Endothelial cell of umbilical vein (primary cell): ENCODE measurements around the gene MRLN. TPM values are rescaled to one million over a fixed set of nuclear protein-coding genes. Genes with fewer than 3 reads are reported as not detected.

Experiments used
- BruUV-seq: library from RNA; stranded (reverse); fragments of 400-500 nt; replicated peaks from 2 replicates; lab custom pipeline; 2021; lab: Mats Ljungman, UMichigan
- CTCF ChIA-PET: fragments of 300-600, 350-600 bp; sonication (Branson Sonifier 250); formaldehyde crosslinking; loops from one replicate; lab custom pipeline; 2021; ENCODE audit warnings: antibody characterized with exemption, inconsistent platforms; lab: Charles Lee
- POLR2A ChIA-PET: fragments of 300-600, 350-600 bp; sonication (Branson Sonifier 250); formaldehyde crosslinking; loops from one replicate; lab custom pipeline; 2021; ENCODE audit warnings: antibody characterized with exemption, inconsistent platforms; lab: Charles Lee
- DNase-seq: peaks from one replicate; pipeline ENCODE4 v3.0.0-alpha.2; 2011; ENCODE audit warnings: low read depth, low spot score
- FAIRE-seq: peaks from 2 replicates; lab custom pipeline; 2011; peaks lifted over from hg19 to GRCh38; lab: Jason Lieb, UNC
- H2AFZ ChIP-seq: 2 replicates; pipeline ENCODE4 v1.6.0; 2012; ENCODE audit warnings: low read depth, low read length, control low read depth, inconsistent platforms
- H3K27ac ChIP-seq: 2 replicates; pipeline ENCODE4 v1.5.1; 2011; ENCODE audit warnings: low read depth, mild to moderate bottlenecking, control low read depth, low read length, moderate library complexity; ENCODE audit not compliant: insufficient read depth
- H3K27me3 ChIP-seq, 2 experiments: 2 replicates each; pipeline versions ENCODE4 v1.6.0 to v1.6.1; 2011; ENCODE audit warnings: low read length in 2 of 2, mixed read lengths in 1 of 2; ENCODE audit not compliant: control insufficient read depth in 2 of 2, insufficient read depth in 2 of 2
- H3K36me3 ChIP-seq, 2 experiments: 2 replicates in 1 of 2; 3 replicates in 1 of 2; pipeline ENCODE4 v1.5.1; 2011; ENCODE audit warnings: low read length in 2 of 2, mild to moderate bottlenecking in 1 of 2, moderate library complexity in 1 of 2; ENCODE audit not compliant: control insufficient read depth in 2 of 2, insufficient read depth in 2 of 2; ENCODE audit errors: extremely low read depth in 1 of 2
- H3K4me1 ChIP-seq: 3 replicates; pipeline ENCODE4 v1.5.1; 2011; ENCODE audit warnings: mild to moderate bottlenecking, low read length; ENCODE audit not compliant: control insufficient read depth, insufficient read depth; ENCODE audit errors: extremely low read depth
- H3K4me2 ChIP-seq: 2 replicates; pipeline ENCODE4 v1.6.1; 2011; ENCODE audit warnings: low read length, control low read depth, mixed read lengths; ENCODE audit not compliant: insufficient read depth
- H3K4me3 ChIP-seq, 3 experiments: fragments of 200-600 bp in 1 of 3; sonication (generic), shearing (Covaris generic) in 1 of 3; replicated peaks in 1 of 3; 2 replicates each; pipeline ENCODE4 v1.5.1; 2011 to 2016; ENCODE audit warnings: control low read depth in 3 of 3, low read length in 3 of 3, mild to moderate bottlenecking in 2 of 3, inconsistent platforms in 1 of 3, low read depth in 1 of 3, moderate library complexity in 1 of 3; ENCODE audit not compliant: insufficient read depth in 1 of 3
- H3K79me2 ChIP-seq: 2 replicates; pipeline ENCODE4 v1.6.0; 2012; ENCODE audit warnings: low read length, inconsistent platforms; ENCODE audit not compliant: control insufficient read depth, insufficient read depth
- H3K9ac ChIP-seq: replicated peaks from 2 replicates; pipeline ENCODE3; 2011; ENCODE audit warnings: low read length, control low read depth; ENCODE audit not compliant: insufficient read depth; ENCODE audit errors: extremely low read depth
- H3K9me1 ChIP-seq: replicated peaks from 3 replicates; pipeline ENCODE4 v1.6.0; 2011; ENCODE audit warnings: mild to moderate bottlenecking, low read length; ENCODE audit not compliant: control insufficient read depth, insufficient read depth; ENCODE audit errors: extremely low read depth
- H3K9me3 ChIP-seq: replicated peaks from 2 replicates; pipeline ENCODE4 v1.5.1; 2012; ENCODE audit warnings: low read length, inconsistent platforms; ENCODE audit not compliant: control insufficient read depth, insufficient read depth
- H4K20me1 ChIP-seq: replicated peaks from 2 replicates; pipeline ENCODE3; 2011; ENCODE audit warnings: mild to moderate bottlenecking, low read length; ENCODE audit not compliant: control insufficient read depth, insufficient read depth; ENCODE audit errors: extremely low read depth
- FOS ChIP-seq: IDR thresholded peaks from 2 replicates; pipeline ENCODE4 v1.6.1; 2011; ENCODE audit warnings: mild to moderate bottlenecking, low read length, moderate library complexity, borderline replicate concordance; ENCODE audit not compliant: insufficient read depth
- GATA2 ChIP-seq: IDR thresholded peaks from 2 replicates; pipeline ENCODE4 v1.7.0; 2011; ENCODE audit warnings: low read depth, mild to moderate bottlenecking, moderate library complexity, mixed read lengths, low read length; ENCODE audit not compliant: insufficient read length, insufficient read depth
- JUN ChIP-seq: IDR thresholded peaks from 2 replicates; pipeline ENCODE4 v1.6.1; 2011; ENCODE audit warnings: borderline replicate concordance, low read depth; ENCODE audit not compliant: insufficient read length, insufficient read depth
- POLR2AphosphoS5 ChIP-seq: IDR thresholded peaks from 2 replicates; pipeline ENCODE4 v1.6.1; 2012; ENCODE audit warnings: low read depth, mild to moderate bottlenecking, control low read depth, low read length, moderate library complexity; ENCODE audit not compliant: insufficient read depth
- dilution Hi-C: fragments of 300-500 bp; cut with MboI; formaldehyde crosslinking; loops from one replicate; pipeline ENCODE4 v1.15.0; 2019; ENCODE audit warnings: low sequenced_read_pairs; ENCODE audit not compliant: extremely low pct_ligation_motif_present
- intact Hi-C: fragments of 100-400 bp; cut with micrococcal nuclease; formaldehyde crosslinking; loops from one replicate; pipeline ENCODE4 v1.10.0; 2022
- polyA plus RNA-seq, 4 experiments: library from polyadenylated mRNA; depleted of rRNA in 3 of 4; stranded (reverse) in 3 of 4; unstranded in 1 of 4; fragments of >200 nt; gene quantifications; 2 replicates each; pipeline versions ENCODE4 v1.2.1 to v1.2.3, GENCODE V29; 2011 to 2012; ENCODE audit warnings: missing spikeins in 1 of 4
- total RNA-seq: library from RNA; stranded (reverse); gene quantifications from 2 replicates; pipeline ENCODE4 v1.2.3, GENCODE V29; 2021
- TF ChIP-seq, protein P1 (sequence below), 2 donors: IDR thresholded peaks; 1 replicate in 1 of 2; 2 replicates in 1 of 2; pipeline ENCODE4 v1.5.1; 2011; ENCODE audit warnings: low read length in 2 of 2, mild to moderate bottlenecking in 2 of 2, moderate library complexity in 2 of 2, control low read depth in 1 of 2, inconsistent platforms in 1 of 2, low read depth in 1 of 2; ENCODE audit not compliant: insufficient read depth in 1 of 2; ENCODE audit errors: extremely low read depth in 1 of 2

The MRLN gene
- total and polyA plus RNA-seq, 2 donors (not counting 3 experiments of a cell fraction or from before 2014, with no cell fraction given): not detected

- Histone ChIP-seq H3K9ac (no peak overlapping the region), H3K79me2 (no peaks in the 10 kb centered on the region), H3K9me3 (no peaks in the 10 kb centered on the region), H3K4me3 (no peak overlapping the region), H3K27ac (no peak overlapping the region), H3K27me3 (no peaks in the 10 kb centered on the region), H2AFZ (no peak overlapping the region), H3K9me1 (no peaks in the 10 kb centered on the region), H3K36me3 (no peaks in the 10 kb centered on the region), H3K4me1 (no peaks in the 10 kb centered on the region), H4K20me1 (no peaks in the 10 kb centered on the region), H3K4me2 (no peak overlapping the region)
- dilution Hi-C loops (no loop called here), intact Hi-C loops (no loop called here)
- TF ChIP-seq GATA2 (no peak), FOS (no peak), POLR2AphosphoS5 (no peak), JUN (no peak)
- TF ChIP-seq, protein P1, sequence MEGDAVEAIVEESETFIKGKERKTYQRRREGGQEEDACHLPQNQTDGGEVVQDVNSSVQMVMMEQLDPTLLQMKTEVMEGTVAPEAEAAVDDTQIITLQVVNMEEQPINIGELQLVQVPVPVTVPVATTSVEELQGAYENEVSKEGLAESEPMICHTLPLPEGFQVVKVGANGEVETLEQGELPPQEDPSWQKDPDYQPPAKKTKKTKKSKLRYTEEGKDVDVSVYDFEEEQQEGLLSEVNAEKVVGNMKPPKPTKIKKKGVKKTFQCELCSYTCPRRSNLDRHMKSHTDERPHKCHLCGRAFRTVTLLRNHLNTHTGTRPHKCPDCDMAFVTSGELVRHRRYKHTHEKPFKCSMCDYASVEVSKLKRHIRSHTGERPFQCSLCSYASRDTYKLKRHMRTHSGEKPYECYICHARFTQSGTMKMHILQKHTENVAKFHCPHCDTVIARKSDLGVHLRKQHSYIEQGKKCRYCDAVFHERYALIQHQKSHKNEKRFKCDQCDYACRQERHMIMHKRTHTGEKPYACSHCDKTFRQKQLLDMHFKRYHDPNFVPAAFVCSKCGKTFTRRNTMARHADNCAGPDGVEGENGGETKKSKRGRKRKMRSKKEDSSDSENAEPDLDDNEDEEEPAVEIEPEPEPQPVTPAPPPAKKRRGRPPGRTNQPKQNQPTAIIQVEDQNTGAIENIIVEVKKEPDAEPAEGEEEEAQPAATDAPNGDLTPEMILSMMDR (IDR thresholded peaks at IDR 0.05; ENCODE audit: extremely low read depth in 1 of 2, insufficient read depth in 1 of 2, low read depth in 1 of 2, low read length in 2 of 2): no peak
- POLR2A ChIA-PET: no interaction called here
- DNase-seq (no peak), FAIRE-seq (no peak)
- CTCF ChIA-PET: no interaction called here
- no TSS peak for BruUV-seq
These were observed 65.6 kb downstream of the MRLN start for GRCh38 chr10:59687657-59688056.

Other genes with a start within 250 kb of the MRLN start
- not detected in 2 replicates for gene SLC16A9, start 43.6 kb downstream of the MRLN start, total RNA-seq
- gene SLC16A9, start 43.6 kb downstream of the MRLN start, polyA plus RNA-seq: 0.35 and 0.38 TPM in 2 replicates
- gene CCDC6, start 153.1 kb upstream of the MRLN start, total RNA-seq: 36.8 TPM in 2 replicates
- gene CCDC6, start 153.1 kb upstream of the MRLN start, polyA plus RNA-seq: 15.7 and 16.8 TPM in 2 replicates